ENCODE results near the gene TCP11L2. TPM values are rescaled to one million over a fixed set of nuclear protein-coding genes. Genes with fewer than 3 reads are reported as not detected.

TCP11L2 gene
- total RNA-seq, 1 experiment from 2014 or later, result 6.1 TPM

GRCh38 chr12:106287364-106287763 is 15.2 kb upstream of the TCP11L2 start:
- no peak overlapping the region for H2BK15ac ChIP-seq (ENCODE audit: low read depth, low read length)
- no peak overlapping the region for H4K5ac ChIP-seq (ENCODE audit: insufficient read length, low read depth, low read length)

More at GRCh38 chr12:106287364-106287763, 15.2 kb upstream of the TCP11L2 start:
- Histone ChIP-seq H2BK20ac (ENCODE audit: low read depth, low read length, poor library complexity, severe bottlenecking) (no peak overlapping the region), H2BK120ac (ENCODE audit: low read depth, low read length, poor library complexity, severe bottlenecking) (no peak overlapping the region), H2BK5ac (ENCODE audit: insufficient read length, low read length) (no peak overlapping the region), H3K18ac (ENCODE audit: insufficient read length, low read depth, low read length) (no peak overlapping the region), H4K20me1 (ENCODE audit: control insufficient read depth, insufficient read depth, insufficient read length) (no peaks in the 10 kb centered on the region), H4K8ac (replicated peaks; ENCODE audit: insufficient read length, low read depth, low read length) (no peak overlapping the region), H3K79me1 (ENCODE audit: insufficient read depth, low read depth, low read length, poor library complexity, severe bottlenecking) (no peaks in the 10 kb centered on the region), H2BK12ac (ENCODE audit: insufficient read length, low read depth, low read length) (no peak overlapping the region), H3K27ac (ENCODE audit: insufficient read length, low read depth, low read length) (no peak overlapping the region), H3K14ac (ENCODE audit: insufficient read depth, low read length) (no peak overlapping the region), H3T11ph (ENCODE audit: low read length) (no peak overlapping the region), H3K9me3 (ENCODE audit: control insufficient read depth, low read depth, low read length) (no peaks in the 10 kb centered on the region), H3K23ac (ENCODE audit: insufficient read length, low read depth, low read length) (no peak overlapping the region), H3K9ac (ENCODE audit: extremely low read depth, insufficient read length, low read length) (no peak overlapping the region), H2AK5ac (ENCODE audit: insufficient read length, low read length) (no peak overlapping the region), H3K4me1 (ENCODE audit: insufficient read depth, low read length) (no peaks in the 10 kb centered on the region), H3K23me2 (ENCODE audit: insufficient read length, low read depth, low read length, poor library complexity, severe bottlenecking) (no peaks in the 10 kb centered on the region), H2AFZ (ENCODE audit: low read length) (no peak overlapping the region), H3K79me2 (ENCODE audit: insufficient read depth, low read length) (no peaks in the 10 kb centered on the region), H3K4me2 (ENCODE audit: insufficient read depth, insufficient read length, low read length) (no peak overlapping the region), H4K91ac (ENCODE audit: insufficient read length, low read depth, low read length) (no peak overlapping the region), H3K4ac (ENCODE audit: low read depth, low read length) (no peak overlapping the region), H3K56ac (ENCODE audit: insufficient read length, low read depth, low read length) (no peak overlapping the region), H3K27me3 (ENCODE audit: insufficient read depth, low read length) (no peaks in the 10 kb centered on the region)
- no peaks in the 10 kb centered on the region; the same call in 1 of the 2 replicates for H3K27me3 Mint-ChIP-seq (ENCODE audit: low read depth)
- TF ChIP-seq, protein P1, sequence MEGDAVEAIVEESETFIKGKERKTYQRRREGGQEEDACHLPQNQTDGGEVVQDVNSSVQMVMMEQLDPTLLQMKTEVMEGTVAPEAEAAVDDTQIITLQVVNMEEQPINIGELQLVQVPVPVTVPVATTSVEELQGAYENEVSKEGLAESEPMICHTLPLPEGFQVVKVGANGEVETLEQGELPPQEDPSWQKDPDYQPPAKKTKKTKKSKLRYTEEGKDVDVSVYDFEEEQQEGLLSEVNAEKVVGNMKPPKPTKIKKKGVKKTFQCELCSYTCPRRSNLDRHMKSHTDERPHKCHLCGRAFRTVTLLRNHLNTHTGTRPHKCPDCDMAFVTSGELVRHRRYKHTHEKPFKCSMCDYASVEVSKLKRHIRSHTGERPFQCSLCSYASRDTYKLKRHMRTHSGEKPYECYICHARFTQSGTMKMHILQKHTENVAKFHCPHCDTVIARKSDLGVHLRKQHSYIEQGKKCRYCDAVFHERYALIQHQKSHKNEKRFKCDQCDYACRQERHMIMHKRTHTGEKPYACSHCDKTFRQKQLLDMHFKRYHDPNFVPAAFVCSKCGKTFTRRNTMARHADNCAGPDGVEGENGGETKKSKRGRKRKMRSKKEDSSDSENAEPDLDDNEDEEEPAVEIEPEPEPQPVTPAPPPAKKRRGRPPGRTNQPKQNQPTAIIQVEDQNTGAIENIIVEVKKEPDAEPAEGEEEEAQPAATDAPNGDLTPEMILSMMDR (conservative IDR thresholded peaks at IDR 0.05), result no peak
- H3K27ac Mint-ChIP-seq, result no peak overlapping the region
- no peak for DNase-seq
- WGBS (ENCODE audit: extremely low coverage, insufficient read length, low lambda C conversion rate), result no CpG with 5 or more reads among the region's 1 CpG
- H3K4me3 Mint-ChIP-seq, result no peak overlapping the region
- no peaks in the 10 kb centered on the region; a peak in 1 of 5 replicates for H3K9me3 Mint-ChIP-seq
- H3K4me1 Mint-ChIP-seq, result peaks cover 0 to 2% of the 10 kb centered on the region in 2 experiments; a peak in 1 of 4 replicates
- no peaks in the 10 kb centered on the region for H3K36me3 Mint-ChIP-seq (ENCODE audit: insufficient read depth in 1 of 3, low read depth in 3 of 3)
